ENCODE measurements around the gene TJP1.

DNA sequence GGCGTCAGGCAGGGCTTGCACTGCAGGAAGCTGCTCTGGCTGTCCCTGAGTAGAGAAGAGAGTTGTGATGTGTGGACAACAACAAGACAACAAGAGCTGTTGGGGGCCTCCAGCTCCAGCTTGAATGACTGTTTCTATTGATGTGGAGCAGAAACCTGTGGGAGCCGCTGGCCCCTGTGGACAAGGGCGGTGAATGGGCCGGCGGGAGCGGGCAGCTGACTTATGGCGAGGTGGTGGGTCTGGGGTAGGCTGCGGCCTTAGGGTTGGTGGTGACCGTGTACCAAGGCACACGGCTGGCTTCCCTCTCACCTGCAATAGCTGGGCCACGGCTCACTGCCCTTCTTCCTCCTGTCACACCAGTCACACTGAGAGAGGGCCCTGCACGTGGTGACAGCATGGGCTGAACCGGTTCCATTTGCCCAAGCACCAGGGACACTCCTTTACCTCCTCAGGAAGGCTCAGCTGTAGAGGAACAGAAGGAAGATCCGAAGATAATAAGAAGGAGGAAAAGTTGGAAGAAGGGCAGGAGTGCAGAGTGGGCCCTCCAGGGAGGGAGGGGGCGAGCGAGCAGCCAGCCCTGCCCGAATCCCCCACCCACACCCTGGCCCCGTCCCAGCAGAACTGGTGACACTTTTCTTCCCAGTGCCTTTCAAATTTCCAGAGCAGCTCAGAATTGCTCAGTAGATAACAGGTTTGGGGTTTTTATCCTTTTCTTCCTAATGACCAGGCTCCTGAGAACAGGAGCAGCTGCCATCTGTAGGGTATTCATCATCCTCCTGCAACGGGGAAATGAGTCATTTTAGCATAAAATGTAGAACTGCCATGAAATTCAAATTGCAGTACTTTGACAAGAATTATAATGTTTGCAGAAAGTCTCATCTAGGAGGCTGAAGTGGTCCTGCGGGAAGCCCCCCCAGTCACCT lies 136.9 kb downstream of the TJP1 start:
- TF ChIP-seq, protein P1, sequence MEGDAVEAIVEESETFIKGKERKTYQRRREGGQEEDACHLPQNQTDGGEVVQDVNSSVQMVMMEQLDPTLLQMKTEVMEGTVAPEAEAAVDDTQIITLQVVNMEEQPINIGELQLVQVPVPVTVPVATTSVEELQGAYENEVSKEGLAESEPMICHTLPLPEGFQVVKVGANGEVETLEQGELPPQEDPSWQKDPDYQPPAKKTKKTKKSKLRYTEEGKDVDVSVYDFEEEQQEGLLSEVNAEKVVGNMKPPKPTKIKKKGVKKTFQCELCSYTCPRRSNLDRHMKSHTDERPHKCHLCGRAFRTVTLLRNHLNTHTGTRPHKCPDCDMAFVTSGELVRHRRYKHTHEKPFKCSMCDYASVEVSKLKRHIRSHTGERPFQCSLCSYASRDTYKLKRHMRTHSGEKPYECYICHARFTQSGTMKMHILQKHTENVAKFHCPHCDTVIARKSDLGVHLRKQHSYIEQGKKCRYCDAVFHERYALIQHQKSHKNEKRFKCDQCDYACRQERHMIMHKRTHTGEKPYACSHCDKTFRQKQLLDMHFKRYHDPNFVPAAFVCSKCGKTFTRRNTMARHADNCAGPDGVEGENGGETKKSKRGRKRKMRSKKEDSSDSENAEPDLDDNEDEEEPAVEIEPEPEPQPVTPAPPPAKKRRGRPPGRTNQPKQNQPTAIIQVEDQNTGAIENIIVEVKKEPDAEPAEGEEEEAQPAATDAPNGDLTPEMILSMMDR (IDR thresholded peaks at IDR 0.05), result no peak
- no peak for TF ChIP-seq POLR2A (IDR thresholded peaks at IDR 0.05)
